NCI-H1417 treated with DMSO at 0.1 percent for 48 hours (cell line): ENCODE data around the gene DPP9.
"Not testable (repeated sequence)": the region's sequence is repeated elsewhere in the genome, so short reads cannot be mapped to it uniquely, and the experiment has no call there.

Source experiments
- DNase-seq: peaks from one replicate; lab custom pipeline; 2025; lab: John Stamatoyannopoulos, UW

DPP9 gene

DNA sequence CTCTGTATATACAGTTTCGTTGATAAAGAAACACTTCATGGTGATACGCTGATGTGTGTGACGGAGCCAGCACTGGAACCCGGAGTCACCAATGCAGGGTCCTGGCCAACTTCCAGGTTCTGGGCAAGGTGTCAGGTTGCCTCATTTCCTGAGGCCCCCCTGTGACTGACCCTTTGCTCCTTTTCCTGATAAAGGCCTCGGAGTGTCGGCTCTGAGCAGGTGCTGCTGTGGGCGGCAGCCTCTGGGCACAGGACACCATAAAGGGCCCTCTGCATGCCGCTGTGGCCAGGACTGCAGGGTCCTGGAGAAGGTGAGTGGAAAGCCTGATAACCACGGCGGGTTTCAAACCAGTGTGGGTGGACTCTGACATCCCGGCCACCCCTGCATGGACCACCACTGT lies 36.2 kb downstream of the DPP9 start:
- DNase-seq = no peak

DNA sequence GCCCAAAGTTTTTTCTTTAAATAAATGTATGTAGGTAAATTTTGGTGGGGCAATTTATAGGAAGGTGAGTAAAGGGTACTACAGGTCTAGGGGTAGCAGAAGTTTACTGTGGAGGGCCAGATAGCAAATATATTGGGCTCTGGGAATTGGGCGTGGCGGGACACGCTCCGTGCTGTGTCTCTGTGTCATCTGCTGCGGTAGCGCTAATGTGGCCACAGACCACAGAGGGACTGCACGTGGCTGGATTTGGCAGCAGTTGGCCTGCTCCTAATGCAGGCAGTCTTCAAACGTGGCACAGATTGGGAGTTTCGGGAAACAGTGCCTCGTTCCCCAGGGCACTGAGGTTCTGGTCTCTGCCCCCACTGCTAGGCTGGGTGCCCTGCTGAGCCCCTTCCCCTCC lies 36.9 kb downstream of the DPP9 start:
- DNase-seq = no peak

DNA sequence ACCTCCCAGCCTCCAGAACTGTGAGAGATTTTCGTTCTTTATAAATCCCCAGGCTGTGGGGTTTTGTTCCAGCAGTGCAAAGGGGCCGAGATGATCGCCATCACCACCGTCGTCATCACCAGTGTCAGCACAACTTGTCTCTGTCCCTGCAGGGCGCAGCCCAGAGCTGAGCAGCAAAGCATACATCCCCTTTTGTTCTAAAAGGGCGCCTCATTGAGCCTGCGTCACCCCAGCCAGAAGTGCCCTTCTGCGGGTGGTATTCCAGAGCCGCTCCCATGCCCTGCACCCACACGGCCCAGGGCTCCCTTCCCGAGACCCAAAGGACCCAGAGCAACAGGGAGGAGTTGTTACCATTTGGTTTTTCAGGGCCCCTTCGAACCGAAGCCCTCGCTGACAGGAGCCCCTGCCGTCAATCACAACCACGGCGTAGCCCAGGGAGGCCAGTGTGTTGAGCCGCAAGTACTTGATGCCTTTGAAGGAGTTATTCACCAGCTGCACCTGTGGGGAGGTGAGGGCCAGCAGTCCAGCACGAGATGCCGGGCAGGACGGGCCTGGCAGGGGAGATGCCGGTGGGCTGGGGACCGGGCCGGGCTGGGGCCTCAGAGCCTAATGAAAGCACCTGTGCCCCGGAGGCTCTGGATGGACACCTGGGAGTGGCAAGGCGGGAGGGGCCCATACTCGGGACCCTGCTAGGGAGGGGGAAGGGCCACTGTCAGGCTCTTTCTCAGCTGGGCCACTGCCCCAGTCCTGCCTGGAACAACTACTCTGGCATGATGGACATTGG lies 39.1 kb downstream of the DPP9 start:
- no peak for DNase-seq

DNA sequence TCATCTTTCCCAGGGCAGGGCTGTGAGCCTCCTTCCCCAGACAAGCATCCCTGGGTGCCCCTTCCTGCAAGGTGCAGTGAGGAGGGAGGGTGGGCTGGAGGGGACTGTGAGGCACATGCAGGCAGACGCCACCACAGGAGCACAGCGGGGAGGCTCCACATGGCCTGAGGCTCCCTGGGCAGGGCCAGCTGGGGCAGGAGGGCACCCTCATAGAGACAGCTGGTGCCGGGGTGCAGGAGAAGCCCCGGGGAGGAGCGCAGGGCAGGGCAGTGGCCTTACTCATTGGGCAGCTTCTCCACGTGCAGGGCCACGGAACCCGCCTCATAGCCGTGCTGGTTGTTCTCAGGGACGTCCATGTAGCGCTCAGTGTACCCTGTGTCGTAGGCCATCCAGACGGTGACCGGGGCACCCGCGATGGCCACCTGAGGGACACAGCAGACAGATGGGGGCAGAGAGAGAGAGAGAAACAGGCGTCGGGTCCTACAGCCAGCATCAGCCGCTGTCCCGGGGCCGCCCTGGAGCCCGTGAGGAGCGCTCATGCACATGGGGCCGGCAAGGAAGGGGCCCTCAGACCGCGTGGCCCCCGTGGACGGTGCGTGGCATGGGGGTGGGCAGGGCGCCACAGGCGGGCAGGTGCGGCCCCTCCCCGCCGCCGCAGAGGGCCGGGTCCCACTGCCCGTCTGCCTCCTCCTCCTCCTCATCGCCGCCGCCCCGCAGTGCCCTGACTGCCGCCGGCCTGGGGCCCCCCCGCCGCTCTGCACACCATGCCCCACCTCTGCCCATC lies 41.0 kb downstream of the DPP9 start:
- no peak for DNase-seq

DNA sequence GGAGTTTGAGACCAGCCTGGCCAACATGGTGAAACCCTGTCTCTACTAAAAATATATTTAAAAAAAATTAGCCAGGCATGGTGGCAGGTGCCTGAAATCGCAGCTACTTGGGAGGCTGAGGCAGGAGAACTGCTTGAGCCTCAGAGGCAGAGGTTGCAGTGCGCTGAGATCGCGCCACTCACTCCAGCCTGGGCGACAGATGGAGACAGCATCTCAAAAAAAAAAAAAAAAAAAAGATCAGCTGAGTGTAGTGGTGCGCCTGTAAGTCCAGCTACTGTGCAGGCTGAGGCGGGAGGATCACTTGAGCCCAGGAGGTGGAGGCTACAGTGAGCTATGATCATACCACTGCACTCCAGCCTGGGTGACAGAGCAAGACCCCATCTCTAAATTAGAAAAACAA lies 43.6 kb downstream of the DPP9 start:
- DNase-seq = not testable (repeated sequence)

DNA sequence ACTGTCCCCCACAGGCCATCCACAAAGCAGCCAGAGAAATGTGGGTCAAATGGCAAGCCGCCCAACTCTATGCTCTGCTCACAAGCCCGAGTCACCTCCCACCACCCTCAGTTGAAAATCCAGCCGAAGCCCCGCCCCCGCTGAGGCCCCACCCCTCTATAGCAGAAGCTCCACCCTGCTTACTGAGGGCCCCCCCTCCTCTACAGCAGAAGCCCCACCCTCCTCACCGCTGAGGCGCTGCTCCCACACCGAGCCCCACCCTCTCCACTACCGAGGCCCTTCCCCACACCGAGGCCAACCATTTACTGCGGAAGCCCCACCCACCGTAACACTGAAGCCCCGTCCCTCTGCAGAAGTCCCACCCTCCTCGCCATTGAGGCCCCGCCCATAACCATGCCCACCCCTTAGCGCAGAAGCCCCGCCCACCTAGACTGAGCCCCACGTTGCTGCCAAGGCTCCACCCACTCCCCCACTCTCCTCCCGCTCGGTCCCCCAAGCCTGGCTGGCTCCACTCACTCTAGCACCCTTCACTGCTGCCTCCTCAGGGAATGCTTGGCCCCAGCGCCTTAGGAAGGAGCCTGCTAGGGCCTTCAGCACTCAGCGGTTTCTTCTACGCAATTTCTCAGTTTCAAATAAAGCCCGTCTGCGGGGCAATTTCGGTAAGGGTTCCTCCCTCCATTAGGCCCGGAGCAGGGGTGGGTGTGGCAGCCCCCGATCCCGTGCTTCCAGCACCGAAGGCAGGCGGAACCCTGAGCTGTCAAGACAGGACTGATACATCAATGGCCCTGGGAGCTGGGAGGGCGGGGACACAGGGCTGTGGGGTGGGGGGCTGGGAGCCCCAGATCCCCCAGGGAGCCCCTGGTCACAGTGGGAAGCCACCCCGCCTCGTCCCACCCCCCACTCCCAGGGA lies 44.5 kb downstream of the DPP9 start:
- DNase-seq = no peak

DNA sequence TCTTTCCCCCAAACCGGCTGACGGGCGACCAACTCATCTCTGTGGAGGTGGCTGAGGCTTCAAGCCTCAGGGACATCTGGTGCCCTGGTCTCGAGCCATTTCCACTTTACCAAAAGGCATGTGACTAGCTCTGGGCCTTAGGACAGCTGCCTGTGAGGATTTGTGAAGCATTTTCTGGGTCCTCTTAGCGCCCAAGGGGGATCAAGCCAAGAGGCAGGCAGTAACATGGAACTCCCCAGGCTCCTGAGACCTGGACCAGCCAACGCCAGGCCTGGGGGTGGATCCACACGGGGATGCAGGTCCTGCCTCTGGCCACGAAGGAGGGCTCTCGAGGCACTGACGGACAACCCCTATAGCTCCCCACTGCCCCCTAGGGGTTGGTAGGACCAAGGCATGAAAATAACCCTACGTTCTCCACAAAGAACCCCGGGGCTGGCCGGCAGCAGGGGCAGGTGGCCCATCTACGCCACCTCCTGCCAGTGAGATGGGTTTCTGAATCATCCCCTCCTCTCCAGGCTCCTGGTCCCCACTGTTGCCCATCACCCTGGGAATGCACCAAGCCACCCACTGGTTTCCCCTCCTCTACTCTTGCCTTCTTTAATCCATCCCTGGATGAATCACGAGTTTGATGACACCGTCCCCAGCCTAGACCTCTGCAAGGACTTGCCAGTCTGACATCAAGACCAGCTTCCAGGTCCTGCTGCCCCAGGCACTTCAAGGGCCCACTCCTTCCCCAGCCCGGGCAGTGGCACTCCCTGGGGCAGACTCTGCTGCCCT lies 46.5 kb downstream of the DPP9 start:
- no peak for DNase-seq

DNA sequence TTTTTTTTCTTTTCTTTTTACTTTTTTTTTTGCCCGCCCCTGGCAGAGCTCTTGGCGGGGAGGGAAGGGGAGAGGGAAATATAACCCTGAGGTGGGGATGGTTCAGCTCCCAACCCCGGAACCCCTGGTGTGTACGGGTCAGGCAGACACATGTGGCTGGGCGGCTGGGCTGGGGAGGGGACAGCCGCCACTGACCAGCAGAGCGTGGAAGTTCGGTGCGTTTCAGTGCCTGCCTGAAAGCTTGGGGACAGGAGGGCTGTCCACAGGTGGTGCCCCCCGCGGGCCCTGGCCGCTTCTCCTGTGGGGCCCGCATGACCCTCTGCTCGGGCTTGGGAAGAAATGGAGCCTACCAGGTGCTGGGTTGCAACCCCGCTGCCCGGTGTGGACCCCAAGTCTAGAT lies 48.3 kb downstream of the DPP9 start:
- DNase-seq = no peak

DNA sequence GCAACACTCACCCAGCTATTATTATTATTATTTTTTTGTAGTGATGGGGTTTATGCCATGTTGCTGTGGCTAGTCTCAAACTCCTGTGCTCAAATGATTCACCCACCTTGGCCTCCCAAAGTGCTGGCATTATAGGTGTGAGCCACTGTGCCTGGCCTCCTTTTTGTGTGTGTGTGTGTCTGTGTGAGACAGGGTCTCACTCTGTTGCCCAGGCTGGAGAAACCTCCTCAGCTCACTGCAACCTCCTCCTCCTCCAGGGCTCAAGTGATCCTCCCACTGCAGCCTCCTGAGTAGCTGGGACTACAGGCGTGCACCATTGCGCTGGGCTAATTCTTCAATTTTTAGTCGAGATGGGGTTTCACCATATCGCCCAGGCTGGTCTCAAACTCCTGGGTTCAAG lies 49.9 kb downstream of the DPP9 start:
- no peak for DNase-seq

DNA sequence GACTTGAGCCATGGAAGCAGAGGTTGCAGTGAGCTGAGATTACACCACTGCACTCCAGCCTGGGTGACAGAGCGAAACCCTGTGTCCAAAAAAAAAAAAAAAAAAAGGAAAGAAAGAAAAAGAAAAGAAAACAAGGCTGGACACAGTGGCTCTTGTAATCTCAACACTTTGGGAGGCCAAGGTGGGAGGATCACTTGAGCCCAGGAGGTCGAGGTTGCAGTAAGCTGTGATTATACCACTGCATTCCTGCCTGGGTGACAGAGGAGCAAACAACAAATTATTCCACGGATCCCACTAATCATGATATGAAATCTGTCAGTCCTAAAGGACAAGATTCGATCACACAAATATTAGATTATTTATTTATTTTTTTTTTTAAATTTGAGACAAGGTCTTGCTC lies 50.4 kb downstream of the DPP9 start:
- no peak for DNase-seq

DNA sequence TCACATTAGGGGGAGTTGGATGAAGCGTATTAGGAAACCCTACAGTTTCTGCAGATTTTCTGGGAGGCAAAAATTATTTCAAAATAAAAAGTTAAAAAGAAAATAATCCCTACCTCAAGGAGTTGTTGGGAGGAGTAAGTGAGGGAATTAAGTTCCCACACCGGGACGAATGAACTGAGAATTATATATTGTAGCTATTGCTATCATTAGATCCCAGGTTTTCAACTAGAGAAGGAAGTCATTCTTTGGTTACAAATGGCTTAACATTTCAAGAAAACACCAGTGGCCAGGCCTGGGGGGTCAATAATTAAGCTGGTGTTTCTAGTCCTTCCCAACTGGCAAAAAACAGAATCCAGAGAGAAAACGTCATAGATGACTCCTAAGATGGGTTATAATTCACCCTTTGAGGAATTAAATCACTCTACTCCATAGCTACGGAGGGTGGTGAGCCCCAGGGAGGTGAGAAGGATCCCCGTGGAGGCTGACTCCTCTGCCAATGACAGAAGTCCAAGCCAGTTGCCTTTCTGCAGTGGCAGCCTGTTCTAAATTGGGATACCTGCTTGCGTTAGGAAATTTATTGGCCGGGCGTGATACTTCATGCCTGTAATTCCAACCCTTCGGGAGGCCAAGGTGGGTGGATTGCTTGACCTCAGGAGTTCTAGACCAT lies 52.3 kb downstream of the DPP9 start:
- DNase-seq = no peak

DNA sequence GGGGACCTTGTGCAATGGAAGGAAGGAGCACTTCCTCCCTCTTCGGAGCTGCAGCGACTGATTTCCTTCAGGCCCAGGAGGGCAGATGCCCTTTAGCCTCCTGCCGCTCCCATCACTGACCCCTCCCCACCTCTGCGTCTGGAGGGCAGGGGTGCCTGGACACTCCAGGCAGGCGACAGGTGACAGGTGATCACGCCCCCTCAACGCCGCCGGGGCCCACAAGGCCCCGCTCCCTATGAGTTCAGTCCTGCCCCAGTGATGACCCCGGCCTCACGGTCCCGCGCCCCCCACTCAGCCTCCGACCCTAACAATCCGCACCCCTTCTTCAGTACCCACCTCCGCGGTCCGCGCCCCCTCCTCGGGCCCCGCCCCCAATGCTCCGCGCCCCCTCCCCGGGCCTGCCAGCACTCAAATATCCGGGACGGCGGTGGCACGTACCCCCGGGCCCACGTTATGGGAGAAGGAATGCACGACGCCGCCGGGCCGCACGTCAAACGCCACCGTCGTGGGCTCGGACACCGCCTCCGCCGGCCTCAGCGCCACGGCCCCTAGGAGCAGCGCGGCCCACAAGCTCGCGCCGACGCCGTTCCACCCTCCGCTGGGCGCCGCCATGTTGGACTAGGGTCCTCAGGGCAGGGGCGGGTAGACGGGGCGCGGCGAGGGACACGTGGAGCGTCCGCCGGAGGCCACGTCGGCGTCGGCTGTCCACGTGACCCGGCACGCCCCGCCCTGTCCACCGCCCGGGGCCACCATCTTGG lies 53.7 kb downstream of the DPP9 start, which contains the start of gene MYDGF:
Gene MYDGF (minus strand): TSS at position 620 of the 758 bp plus-strand sequence. CDS start 8 bp downstream, at position 612.
- DNase-seq = peak; percentile 65

DNA sequence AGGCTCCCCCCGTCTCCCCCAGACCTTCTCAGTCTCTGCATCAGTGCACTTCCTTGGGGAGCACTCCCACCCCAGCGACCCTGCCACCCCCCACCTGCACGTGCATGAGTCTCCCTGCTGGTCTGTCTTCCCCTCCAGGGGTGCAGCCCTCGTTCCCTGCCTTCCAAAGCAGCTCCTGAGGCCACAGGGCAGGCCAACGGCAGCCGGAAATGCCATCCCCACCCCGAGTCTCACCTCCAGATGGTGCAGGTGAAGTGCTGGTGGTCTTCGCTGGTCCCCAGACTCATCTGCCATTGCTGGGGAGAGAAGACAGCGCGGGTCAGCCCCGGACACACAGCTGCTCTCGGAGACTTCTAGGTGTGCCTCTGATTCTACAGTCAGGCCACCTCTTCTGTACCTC lies 59.0 kb downstream of the DPP9 start:
- DNase-seq = no peak

DNA sequence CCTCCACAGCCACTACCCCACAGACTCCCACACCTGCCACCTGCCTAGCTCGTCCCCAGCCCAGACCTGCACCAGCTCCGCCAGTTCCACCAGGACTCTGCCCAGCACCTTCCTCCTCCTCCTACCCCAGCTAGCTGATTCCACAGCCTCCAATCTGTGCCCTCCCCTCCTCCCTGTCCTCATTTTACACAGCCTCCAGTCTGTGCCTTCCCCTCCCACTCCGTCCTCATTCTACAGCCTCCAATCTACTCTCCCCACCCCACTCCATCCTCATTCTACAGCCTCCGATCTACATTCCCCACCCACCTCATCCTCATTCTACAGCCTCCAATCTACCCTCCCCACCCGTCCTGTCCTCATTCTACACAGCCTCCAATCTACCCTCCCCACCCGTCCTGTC lies 60.8 kb downstream of the DPP9 start:
- no peak for DNase-seq

DNA sequence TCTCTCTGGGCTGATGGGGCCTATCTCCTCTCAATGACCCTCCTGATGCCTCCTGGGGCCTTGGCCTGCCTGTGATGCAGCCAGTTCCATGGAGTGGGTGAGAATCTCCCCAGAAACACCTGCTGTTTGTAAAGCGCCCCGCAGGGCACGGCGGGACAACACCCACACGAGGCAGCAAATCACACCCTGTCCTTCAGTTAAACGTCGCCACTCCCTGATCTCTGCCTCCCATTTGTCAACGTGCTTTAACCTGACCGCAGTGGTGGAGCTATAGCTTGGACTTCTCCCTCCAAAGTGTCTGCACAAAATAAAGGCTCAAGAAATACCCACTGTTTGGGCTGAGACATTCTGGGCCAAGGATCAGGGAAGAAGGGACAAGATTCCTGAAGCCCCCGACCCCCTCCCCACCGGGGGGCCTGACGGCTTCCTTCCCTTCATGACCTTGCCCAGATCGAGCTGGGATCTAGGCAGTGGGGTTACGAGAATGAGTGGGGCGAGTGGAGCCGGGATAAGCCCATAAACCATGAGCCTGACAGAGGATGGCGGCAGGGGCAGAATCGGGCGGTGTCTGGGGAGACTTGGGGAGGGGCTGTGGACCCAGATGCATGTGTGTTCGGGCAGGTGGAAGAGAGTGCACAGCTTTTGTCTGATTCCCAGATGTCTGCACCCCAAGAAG lies 61.5 kb downstream of the DPP9 start:
- DNase-seq = no peak

DNA sequence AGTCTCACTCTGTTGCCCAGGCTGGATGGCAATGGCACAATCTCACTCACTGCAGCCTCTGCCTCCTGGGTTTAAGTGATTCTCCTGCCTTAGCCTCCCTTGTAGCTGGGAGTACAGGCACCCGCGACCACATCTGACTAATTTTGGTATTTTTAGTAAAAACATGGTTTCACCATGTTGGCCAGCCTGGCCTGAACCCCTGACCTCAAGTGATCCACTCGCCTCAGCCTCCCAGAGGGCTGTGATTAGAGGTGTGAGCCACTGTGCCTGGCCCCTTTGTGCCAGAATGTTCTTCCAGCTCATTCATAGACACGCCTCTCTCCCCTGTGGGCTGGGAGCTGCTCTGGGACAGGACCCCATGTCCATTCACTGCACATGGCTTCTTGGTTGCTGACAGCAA lies 62.6 kb downstream of the DPP9 start:
- DNase-seq = no peak

DNA sequence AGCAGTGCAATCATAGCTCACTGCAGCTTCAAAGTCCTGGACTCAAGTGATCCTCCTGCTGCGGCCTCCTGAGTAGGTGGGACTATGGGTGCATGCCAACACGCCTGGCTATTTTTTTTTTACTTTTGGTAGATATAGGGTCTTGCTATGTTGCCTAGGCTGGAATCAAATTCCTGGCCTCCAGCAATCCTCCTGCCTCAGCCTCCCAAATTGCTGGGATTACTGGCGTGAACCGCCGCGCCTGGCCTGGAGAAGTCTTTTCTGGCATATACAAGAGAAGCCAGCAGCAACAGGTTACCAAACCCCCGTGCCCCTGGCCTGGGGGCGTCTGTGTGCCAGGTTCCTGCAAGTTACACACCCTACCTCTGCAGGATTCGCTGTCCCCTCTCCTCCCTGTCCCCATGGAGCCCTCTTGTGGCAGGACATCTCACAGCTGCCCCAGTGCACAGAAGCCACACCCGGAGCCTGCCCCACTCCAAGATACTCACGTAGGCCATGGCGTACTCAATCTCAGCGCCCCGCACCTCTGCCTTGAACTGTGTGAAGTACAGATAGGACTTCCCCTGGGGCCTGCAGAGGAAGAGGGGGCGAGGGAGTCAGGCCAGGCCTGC lies 63.4 kb downstream of the DPP9 start:
- no peak for DNase-seq

DNA sequence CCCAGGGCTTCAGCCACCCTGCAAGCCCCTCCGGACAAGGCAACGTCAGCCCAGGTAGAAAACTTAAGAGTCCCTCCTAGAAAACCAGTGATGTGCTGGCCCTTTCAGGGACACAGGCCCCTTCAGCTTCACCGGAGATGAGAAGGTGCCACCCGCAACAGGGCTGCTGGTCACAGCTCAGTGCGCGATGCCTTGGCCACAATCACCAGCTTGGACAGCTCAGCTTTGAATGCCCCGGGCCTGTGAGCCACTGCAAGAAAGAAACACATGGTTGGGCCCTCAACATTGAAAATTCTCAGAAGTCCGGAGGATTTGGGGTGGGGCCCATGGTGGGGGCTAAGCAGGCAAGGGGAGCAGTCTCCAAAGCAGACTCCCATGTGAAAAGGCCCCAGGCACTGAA lies 65.8 kb downstream of the DPP9 start:
- no peak for DNase-seq

DNA sequence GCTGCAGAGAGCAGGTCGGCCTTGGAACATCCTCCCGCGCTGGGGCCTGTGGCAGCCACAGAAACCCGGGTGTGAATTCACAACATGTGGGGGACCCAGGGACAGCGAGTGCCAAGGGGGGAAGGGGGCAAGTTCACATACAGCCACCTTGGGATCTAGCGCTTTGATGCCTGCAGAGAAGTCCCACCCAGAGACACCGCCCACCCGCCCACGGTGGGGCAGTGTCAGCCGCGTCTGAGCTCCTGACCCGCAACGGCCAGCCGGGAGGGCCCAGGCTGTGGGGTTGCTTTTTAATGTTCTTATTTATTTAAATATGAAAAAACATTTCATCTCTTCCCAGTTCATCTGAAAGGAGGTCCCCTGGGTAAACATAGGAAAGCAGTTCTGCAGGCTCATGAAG lies 66.4 kb downstream of the DPP9 start:
- DNase-seq = no peak
